Upper lobe of left lung (tissue), 6 donors: ENCODE data around the gene ITGBL1. TPM values are rescaled to one million over a fixed set of nuclear protein-coding genes. Genes with fewer than 3 reads are reported as not detected.

ENCODE experiments used
- ATAC-seq, 2 donors: fragments of 200-7000 bp; cut with Tn5 transposase; one replicate each; pipeline ENCODE4 v1.9.1; 2022; ENCODE audit warnings: mild to moderate bottlenecking in 2 of 2, moderate library complexity in 2 of 2; ENCODE audit not compliant: low FRiP score in 2 of 2
- DNase-seq, 2 donors: peaks; one replicate each; pipeline ENCODE4 v3.0.0-alpha.2; 2019 to 2020
- H3K27ac ChIP-seq, 4 donors: fragments of 200-600 bp; sonication (generic); one replicate each; pipeline ENCODE4 v1.5.1; 2016 to 2019
- H3K27me3 ChIP-seq, 4 donors: fragments of 200-600 bp; sonication (generic); one replicate each; pipeline ENCODE4 v1.5.1; 2017 to 2019
- H3K36me3 ChIP-seq, 4 donors: fragments of 200-600 bp; sonication (generic); one replicate each; pipeline ENCODE4 v1.5.1; 2016 to 2019
- H3K4me1 ChIP-seq, 4 donors: fragments of 200-600 bp; sonication (generic); one replicate each; pipeline ENCODE4 v1.5.1; 2018 to 2019
- H3K4me3 ChIP-seq, 4 donors: fragments of 200-600 bp; sonication (generic); one replicate each; pipeline ENCODE4 v1.5.1; 2017 to 2019; ENCODE audit warnings: mild to moderate bottlenecking in 2 of 4, moderate library complexity in 1 of 4
- H3K9me3 ChIP-seq, 4 donors: fragments of 200-600 bp; sonication (generic); one replicate each; pipeline ENCODE4 v1.5.1; 2018 to 2019
- CTCF ChIP-seq, 6 experiments: fragments of 450-650 bp in 4 of 6; fragments of 200-600 bp in 2 of 6; sonication (generic) in 2 of 6; IDR thresholded peaks; one replicate each; pipeline ENCODE4 v1.5.1; 2016 to 2019; ENCODE audit warnings: antibody characterized with exemption in 6 of 6
- EP300 ChIP-seq, 4 donors: sonication (generic); formaldehyde crosslinking; IDR thresholded peaks; one replicate each; pipeline ENCODE4 v1.5.1; 2017; ENCODE audit warnings: antibody characterized with exemption in 4 of 4, control low read depth in 2 of 4
- POLR2A ChIP-seq, 4 donors: fragments of 450-650 bp; IDR thresholded peaks; one replicate each; pipeline ENCODE4 v1.5.1; 2016 to 2017; ENCODE audit warnings: antibody characterized with exemption in 4 of 4, mild to moderate bottlenecking in 2 of 4
- POLR2AphosphoS5 ChIP-seq, 2 donors: sonication (generic); formaldehyde crosslinking; IDR thresholded peaks; one replicate each; pipeline ENCODE4 v1.5.1; 2017; ENCODE audit warnings: antibody characterized with exemption in 2 of 2
- WGBS, 2 donors: methylation state at CpG; one replicate each; pipeline ENCODE4 v1.1.5; 2017 to 2018; 5-methylcytosine and 5-hydroxymethylcytosine counted together
- total RNA-seq, 6 donors: library from RNA; depleted of rRNA in 4 of 6; stranded (reverse); fragments of >200 nt in 4 of 6; gene quantifications; one replicate each; pipeline versions ENCODE4 v1.1.0 to v1.2.1, GENCODE V29; 2016 to 2021
- donor health status: DM: no; HTN: no; CAD: no; lungs with moderate emphysema.
- donor health status: DM: no; HTN: yes; CAD: no; lungs with severe emphysema.

Gene ITGBL1
- total RNA-seq: 10 to 100 TPM in 5 of 6 donors, 1 to 10 TPM in 1; 5.2 to 51.9 (median 21.9) TPM

GRCh38 chr13:101452519-101453485 is at the start of gene ITGBL1:
TSS of gene ITGBL1 (plus strand) at chr13:101452675. CDS start at chr13:101452834, 159 bp downstream.
- peak within 1 kb of the TSS in 3 of 4 donors; percentile 11 to 56 (median 30) for H3K27ac ChIP-seq
- peaks cover 0 to 3% (median 0%) of the 10 kb centered on the region in 4 donors for H3K27me3 ChIP-seq
- H3K36me3 ChIP-seq: no peaks in the 10 kb centered on the region
- ATAC-seq: peak; percentile 16 to 59
- H3K4me3 ChIP-seq: peak within 1 kb of the TSS in 3 of 4 donors; percentile 34 to 52 (median 49)
- H3K9me3 ChIP-seq: no peaks in the 10 kb centered on the region
- WGBS, 2 donors: 59 to 62% methylated on average over 16 of the region's 18 CpGs
- peak in 1 of 2 donors; percentile 78 for DNase-seq
- H3K4me1 ChIP-seq: peaks cover 0 to 9% (median 2%) of the 10 kb centered on the region in 4 donors
- no peak for TF ChIP-seq CTCF (IDR thresholded peaks at IDR 0.05)
- no peak for TF ChIP-seq POLR2A (IDR thresholded peaks at IDR 0.05)
- no peak for TF ChIP-seq EP300 (IDR thresholded peaks at IDR 0.05)
- no peak for TF ChIP-seq POLR2AphosphoS5 (IDR thresholded peaks at IDR 0.05)

GRCh38 chr13:101406791-101407190 is 45.7 kb upstream of the ITGBL1 start:
- no peak overlapping the region for H3K4me3 ChIP-seq
- TF ChIP-seq EP300 (IDR thresholded peaks at IDR 0.05) (no peak), CTCF (IDR thresholded peaks at IDR 0.05) (no peak), POLR2A (IDR thresholded peaks at IDR 0.05) (no peak), POLR2AphosphoS5 (IDR thresholded peaks at IDR 0.05) (no peak)
- H3K27me3 ChIP-seq: no peaks in the 10 kb centered on the region
- ATAC-seq (no peak), DNase-seq (no peak)
- H3K27ac ChIP-seq: no peak overlapping the region
- H3K9me3 ChIP-seq: no peaks in the 10 kb centered on the region
- H3K36me3 ChIP-seq: no peaks in the 10 kb centered on the region
- H3K4me1 ChIP-seq: no peaks in the 10 kb centered on the region
- WGBS, 2 donors: 78 to 81% methylated on average over 1 of the region's 1 CpG

- Histone ChIP-seq H3K9me3 (no peaks in the 10 kb centered on the region), H3K27ac (no peak overlapping the region), H3K36me3 (no peaks in the 10 kb centered on the region), H3K4me1 (no peaks in the 10 kb centered on the region), H3K27me3 (no peaks in the 10 kb centered on the region), H3K4me3 (no peak overlapping the region)
- TF ChIP-seq POLR2A (IDR thresholded peaks at IDR 0.05): no peak
- TF ChIP-seq EP300 (IDR thresholded peaks at IDR 0.05): no peak
- no peak for TF ChIP-seq POLR2AphosphoS5 (IDR thresholded peaks at IDR 0.05)
- TF ChIP-seq CTCF (IDR thresholded peaks at IDR 0.05): no peak
- WGBS, 2 donors: 75 to 82% methylated on average over 9 of the region's 9 CpGs
- ATAC-seq (no peak), DNase-seq (no peak)
Observed at GRCh38 chr13:101408154-101408553, 44.3 kb upstream of the ITGBL1 start.

GRCh38 chr13:101408992-101409656 is 43.4 kb upstream of the ITGBL1 start:
- H3K27me3 ChIP-seq: no peaks in the 10 kb centered on the region
- ATAC-seq (no peak), DNase-seq (no peak)
- TF ChIP-seq CTCF (IDR thresholded peaks at IDR 0.05) (no peak), POLR2AphosphoS5 (IDR thresholded peaks at IDR 0.05) (no peak), POLR2A (IDR thresholded peaks at IDR 0.05) (no peak), EP300 (IDR thresholded peaks at IDR 0.05) (no peak)
- no peaks in the 10 kb centered on the region for H3K36me3 ChIP-seq
- H3K9me3 ChIP-seq: no peaks in the 10 kb centered on the region
- H3K27ac ChIP-seq: no peak overlapping the region
- no peaks in the 10 kb centered on the region for H3K4me1 ChIP-seq
- 68 to 76% methylated on average over 6 of the region's 6 CpGs for WGBS, 2 donors
- no peak overlapping the region for H3K4me3 ChIP-seq
